ENCODE data around the gene GRHL1. TPM values are rescaled to one million over a fixed set of nuclear protein-coding genes. Genes with fewer than 3 reads are reported as not detected.
A peak's percentile ranks its signal among the peaks of the same experiment; 100 is the strongest.

The GRHL1 gene
- polyA plus RNA-seq, 1 of the 3 experiments (the other 2 are of a cell fraction) = 1.0 TPM

GRCh38 chr2:10036095-10036884 lies 84.8 kb downstream of the GRHL1 start (continued):
- TF ChIP-seq MAX (IDR thresholded peaks at IDR 0.05; ENCODE audit: low read depth) (peak; percentile 43), RFX5 (IDR thresholded peaks at IDR 0.05; ENCODE audit: low read length) (no peak), GATA2 (CRISPR knock-in tag; IDR thresholded peaks at IDR 0.05) (no peak)

GRCh38 chr2:10038123-10038522 lies 86.6 kb downstream of the GRHL1 start:
- TF ChIP-seq IRF3 (IDR thresholded peaks at IDR 0.05; ENCODE audit: low read depth, low read length) (no peak), RFX5 (IDR thresholded peaks at IDR 0.05; ENCODE audit: low read length) (no peak), NFIC (IDR thresholded peaks at IDR 0.05; ENCODE audit: borderline replicate concordance) (no peak), CHD2 (IDR thresholded peaks at IDR 0.05; ENCODE audit: low read length, partially characterized antibody) (no peak), FOXM1 (IDR thresholded peaks at IDR 0.05; ENCODE audit: low read depth) (no peak), JUND (IDR thresholded peaks at IDR 0.05) (no peak), GATA2 (CRISPR knock-in tag; IDR thresholded peaks at IDR 0.05) (no peak)
- Histone ChIP-seq H3K9me2 (no peaks in the 10 kb centered on the region), H3K4me2 (no peak overlapping the region), H3K79me2 (ENCODE audit: insufficient read depth) (no peaks in the 10 kb centered on the region), H3K4me1 (ENCODE audit: control insufficient read depth in 1 of 2, insufficient read depth in 2 of 2, low read depth in 1 of 2, low read length in 1 of 2) (peaks cover 8 to 27% of the 10 kb centered on the region in 2 experiments; a peak in 2 of 4 replicates), H2AFZ (ENCODE audit: low read depth) (no peak overlapping the region), H4K20me1 (ENCODE audit: insufficient read depth) (no peaks in the 10 kb centered on the region), H3K27ac (ENCODE audit: low read depth in 2 of 2, low read length in 1 of 2) (no peak overlapping the region), H3K4me3 (ENCODE audit: low read depth in 2 of 2, low read length in 1 of 2) (no peak overlapping the region), H3K9ac (no peak overlapping the region), H3F3A (replicated peaks; ENCODE audit: insufficient read depth) (peaks cover 11% of the 10 kb centered on the region), H3K36me3 (replicated peaks in 1 of 2; ENCODE audit: control insufficient read depth in 1 of 2, insufficient read depth in 2 of 2, low read length in 1 of 2) (no peaks in the 10 kb centered on the region), H3K27me3 (ENCODE audit: insufficient read depth) (no peaks in the 10 kb centered on the region), H3K9me3 (no peaks in the 10 kb centered on the region)
- no peak for DNase-seq
- 86% methylated on average over 7 of the region's 10 CpGs for WGBS (ENCODE audit: low lambda C conversion rate)
- CTCF ChIA-PET = interaction anchor here (0.7 to 4.0 kb wide), 6 partner anchors 11 to 239 kb away, joined by 3 to 23 read pairs (median 8); no protein-coding TSS in a partner anchor
- POLR2A ChIA-PET = no interaction called here

DNA sequence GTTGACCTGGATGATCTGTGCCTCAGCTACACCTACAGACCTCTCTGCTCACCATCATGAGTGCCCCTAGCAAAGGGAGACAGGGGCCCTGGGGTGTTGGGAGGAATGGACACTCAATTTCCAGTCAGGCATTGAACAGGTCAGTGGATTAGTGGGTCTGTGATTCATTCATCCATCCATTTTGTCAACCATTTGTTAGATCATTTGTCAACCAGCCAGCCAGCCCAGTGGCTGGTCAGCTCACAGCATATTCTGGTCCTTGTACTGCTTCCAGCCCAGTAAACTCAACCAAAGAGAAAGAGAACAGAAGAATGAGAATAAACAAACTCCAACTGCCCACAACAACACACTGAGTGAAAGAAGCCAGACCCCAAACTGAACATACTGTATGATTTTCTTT lies 87.2 kb downstream of the GRHL1 start:
- Histone ChIP-seq H3K36me3 (replicated peaks in 1 of 2; ENCODE audit: control insufficient read depth in 1 of 2, insufficient read depth in 2 of 2, low read length in 1 of 2) (no peaks in the 10 kb centered on the region), H3K27me3 (ENCODE audit: insufficient read depth) (no peaks in the 10 kb centered on the region), H2AFZ (ENCODE audit: low read depth) (no peak overlapping the region), H3K4me3 (ENCODE audit: low read depth in 2 of 2, low read length in 1 of 2) (no peak overlapping the region), H3K9me3 (no peaks in the 10 kb centered on the region), H3F3A (replicated peaks; ENCODE audit: insufficient read depth) (peaks cover 11% of the 10 kb centered on the region), H3K79me2 (ENCODE audit: insufficient read depth) (no peaks in the 10 kb centered on the region), H3K27ac (ENCODE audit: low read depth in 2 of 2, low read length in 1 of 2) (no peak overlapping the region), H3K4me1 (ENCODE audit: control insufficient read depth in 1 of 2, insufficient read depth in 2 of 2, low read depth in 1 of 2, low read length in 1 of 2) (peaks cover 8 to 27% of the 10 kb centered on the region in 2 experiments; a peak in 2 of 4 replicates), H3K9ac (no peak overlapping the region), H4K20me1 (ENCODE audit: insufficient read depth) (no peaks in the 10 kb centered on the region), H3K9me2 (no peaks in the 10 kb centered on the region), H3K4me2 (no peak overlapping the region)
- ChIA-PET CTCF (interaction anchor here (0.7 to 4.0 kb wide), 6 partner anchors 10 to 240 kb away, joined by 3 to 23 read pairs (median 4); no protein-coding TSS in a partner anchor), POLR2A (no interaction called here)
- DNase-seq = no peak
- no peak for TF ChIP-seq SMC3 (IDR thresholded peaks at IDR 0.05; ENCODE audit: low read depth, low read length)
- no peak for TF ChIP-seq GABPA (IDR thresholded peaks at IDR 0.05; ENCODE audit: low read depth)
- TF ChIP-seq FOSL2 (IDR thresholded peaks at IDR 0.05; ENCODE audit: borderline replicate concordance, low read depth) = no peak
- TF ChIP-seq TCF12 (IDR thresholded peaks at IDR 0.05) = no peak
- TF ChIP-seq MAX (IDR thresholded peaks at IDR 0.05; ENCODE audit: low read depth) = no peak
- no peak for TF ChIP-seq RFX5 (IDR thresholded peaks at IDR 0.05; ENCODE audit: low read length)
- TF ChIP-seq USF1 (IDR thresholded peaks at IDR 0.05; ENCODE audit: borderline replicate concordance, low read depth) = no peak
- TF ChIP-seq TAF1 (IDR thresholded peaks at IDR 0.05; ENCODE audit: borderline replicate concordance, low read depth, low read length) = no peak
- no peak for TF ChIP-seq POLR2AphosphoS5 (IDR thresholded peaks at IDR 0.05; ENCODE audit: low read depth, low read length)
- TF ChIP-seq ZBTB33 (IDR thresholded peaks at IDR 0.05; ENCODE audit: borderline replicate concordance, low read depth) = no peak
- no peak for TF ChIP-seq EZH2phosphoT487 (IDR thresholded peaks at IDR 0.05; ENCODE audit: borderline replicate concordance, low read depth)
- TF ChIP-seq FOXJ3 (CRISPR knock-in tag; IDR thresholded peaks at IDR 0.05) = no peak
- TF ChIP-seq FOXM1 (IDR thresholded peaks at IDR 0.05; ENCODE audit: low read depth) = no peak

Data from SK-N-SH (cell line).